SK-N-SH (cell line): Measurements from ENCODE around the gene PGM5. TPM values are rescaled to one million over a fixed set of nuclear protein-coding genes. Genes with fewer than 3 reads are reported as not detected.
"Not testable (repeated sequence)": the region's sequence is repeated elsewhere in the genome, so short reads cannot be mapped to it uniquely, and the experiment has no call there.

Experiments used
- CTCF ChIA-PET: fragments of 300-600, 350-600 bp; formaldehyde crosslinking; extraction: SDS; loops from one replicate; lab custom pipeline; 2021; lab: Yijun Ruan, JAX
- POLR2A ChIA-PET: fragments of 350-600 bp; sonication (Branson Sonifier 250); formaldehyde crosslinking; extraction: SDS; loops from one replicate; lab custom pipeline; 2020; ENCODE audit warnings: antibody characterized with exemption, inconsistent platforms; lab: Yijun Ruan, JAX
- DNase-seq: peaks from one replicate; pipeline ENCODE4 v3.0.0; 2012
- H2AFZ ChIP-seq: fragments of 200-600 bp; sonication (generic); 2 replicates; pipeline ENCODE4 v1.8.1; 2016; ENCODE audit warnings: antibody characterized with exemption, mild to moderate bottlenecking, low read depth
- H3F3A ChIP-seq: fragments of 200-600 bp; sonication (generic); replicated peaks from 2 replicates; pipeline ENCODE3; 2016; ENCODE audit warnings: antibody characterized with exemption, mild to moderate bottlenecking; ENCODE audit not compliant: insufficient read depth
- H3K27ac ChIP-seq, 2 experiments: fragments of 200-500 bp in 1 of 2; fragments of 200-600 bp in 1 of 2; sonication (Bioruptor generic) in 1 of 2; sonication (generic), shearing (Covaris generic) in 1 of 2; 2 replicates each; pipeline versions ENCODE4 v1.5.1 to v1.6.1; 2014 to 2016; ENCODE audit warnings: low read depth in 2 of 2, inconsistent platforms in 1 of 2, low read length in 1 of 2, mild to moderate bottlenecking in 1 of 2, mixed read lengths in 1 of 2
- H3K27me3 ChIP-seq: fragments of 200-600 bp; sonication (generic), shearing (Covaris generic); 2 replicates; pipeline ENCODE4 v1.6.1; 2016; ENCODE audit warnings: mixed run types; ENCODE audit not compliant: insufficient read depth
- H3K36me3 ChIP-seq, 2 experiments: fragments of 200-500 bp in 1 of 2; fragments of 200-600 bp in 1 of 2; sonication (Bioruptor generic) in 1 of 2; sonication (generic) in 1 of 2; replicated peaks in 1 of 2; 2 replicates each; pipeline versions ENCODE3 to v1.5.1; 2014 to 2016; ENCODE audit warnings: low read length in 1 of 2, mild to moderate bottlenecking in 1 of 2; ENCODE audit not compliant: insufficient read depth in 2 of 2, control insufficient read depth in 1 of 2
- H3K4me1 ChIP-seq, 2 experiments: fragments of 200-500 bp in 1 of 2; fragments of 200-600 bp in 1 of 2; sonication (Bioruptor generic) in 1 of 2; sonication (generic), shearing (Covaris generic) in 1 of 2; 2 replicates each; pipeline versions ENCODE4 v1.5.1 to v1.6.1; 2014 to 2016; ENCODE audit warnings: low read depth in 1 of 2, low read length in 1 of 2, mixed run types in 1 of 2; ENCODE audit not compliant: insufficient read depth in 2 of 2, control insufficient read depth in 1 of 2
- H3K4me2 ChIP-seq: fragments of 200-600 bp; sonication (generic), shearing (Covaris generic); 2 replicates; pipeline ENCODE4 v1.6.1; 2017; ENCODE audit warnings: mixed run types
- H3K4me3 ChIP-seq, 2 experiments: fragments of 200-500 bp in 1 of 2; fragments of 200-600 bp in 1 of 2; sonication (Bioruptor generic) in 1 of 2; sonication (generic), shearing (Covaris generic) in 1 of 2; 2 replicates each; pipeline versions ENCODE4 v1.5.1 to v1.8.1; 2014 to 2016; ENCODE audit warnings: low read depth in 2 of 2, inconsistent platforms in 1 of 2, low read length in 1 of 2, mild to moderate bottlenecking in 1 of 2, mixed read lengths in 1 of 2, moderate library complexity in 1 of 2
- H3K79me2 ChIP-seq: fragments of 200-600 bp; sonication (generic); 2 replicates; pipeline ENCODE4 v1.8.1; 2017; ENCODE audit warnings: mild to moderate bottlenecking; ENCODE audit not compliant: insufficient read depth
- H3K9ac ChIP-seq: fragments of 200-600 bp; sonication (generic); 2 replicates; pipeline ENCODE4 v1.6.1; 2017; ENCODE audit warnings: mixed run types
- H3K9me2 ChIP-seq: fragments of 200-600 bp; sonication (generic); 2 replicates; pipeline ENCODE4 v1.6.1; 2017; ENCODE audit warnings: mixed run types
- H3K9me3 ChIP-seq: fragments of 200-600 bp; sonication (generic); 2 replicates; pipeline ENCODE4 v1.6.1; 2017; ENCODE audit warnings: mixed run types, mild to moderate bottlenecking, moderate library complexity
- H4K20me1 ChIP-seq: fragments of 200-600 bp; sonication (generic); 2 replicates; pipeline ENCODE4 v1.6.1; 2017; ENCODE audit warnings: mild to moderate bottlenecking, mixed run types; ENCODE audit not compliant: insufficient read depth
- CTCF ChIP-seq: fragments of 200-600 bp; sonication (generic); IDR thresholded peaks from 2 replicates; pipeline ENCODE4 v1.6.1; 2017; ENCODE audit warnings: antibody characterized with exemption, mild to moderate bottlenecking, moderate library complexity
- WGBS: methylation state at CpG from one replicate; pipeline ENCODE4 v1.1.6; 2017; ENCODE audit warnings: low lambda C conversion rate; 5-methylcytosine and 5-hydroxymethylcytosine counted together
- polyA plus RNA-seq, 3 experiments: library from polyadenylated mRNA; depleted of rRNA; stranded (reverse); fragments of >200 nt; gene quantifications; 2 replicates each; pipeline ENCODE4 v1.2.3, GENCODE V29; 2012

The PGM5 gene
- polyA plus RNA-seq, 1 of the 3 experiments (the other 2 are of a cell fraction): not detected

GRCh38 chr9:68338000-68338399 lies 18.4 kb upstream of the PGM5 start:
- H3K36me3 ChIP-seq, DNase-seq, H3K9me2 ChIP-seq, H3K4me1 ChIP-seq, H3K9me3 ChIP-seq, CTCF ChIA-PET, H4K20me1 ChIP-seq, POLR2A ChIA-PET, H3K27ac ChIP-seq, H3K79me2 ChIP-seq, H3K4me2 ChIP-seq, H3F3A ChIP-seq, H2AFZ ChIP-seq, H3K4me3 ChIP-seq, H3K9ac ChIP-seq, H3K27me3 ChIP-seq: not testable (repeated sequence)
- 11% methylated on average over 7 of the region's 7 CpGs for WGBS

- CTCF ChIA-PET: not testable (repeated sequence)
Measured at GRCh38 chr9:68342265-68343025, 14.0 kb upstream of the PGM5 start.

GRCh38 chr9:68343242-68343641 lies 13.2 kb upstream of the PGM5 start:
- H2AFZ ChIP-seq, H3K27me3 ChIP-seq, H3F3A ChIP-seq, H3K9me2 ChIP-seq, H3K36me3 ChIP-seq, H4K20me1 ChIP-seq, CTCF ChIA-PET, H3K79me2 ChIP-seq, H3K4me2 ChIP-seq, H3K27ac ChIP-seq, DNase-seq, H3K9me3 ChIP-seq, H3K4me3 ChIP-seq, H3K9ac ChIP-seq, H3K4me1 ChIP-seq, POLR2A ChIA-PET: not testable (repeated sequence)
- WGBS: 28% methylated on average over 4 of the region's 4 CpGs

More at GRCh38 chr9:68342265-68343025, 14.0 kb upstream of the PGM5 start:
- H3K36me3 ChIP-seq, H3K9me2 ChIP-seq, H3K79me2 ChIP-seq, POLR2A ChIA-PET, H3K27ac ChIP-seq, DNase-seq, H4K20me1 ChIP-seq, H3F3A ChIP-seq, H3K4me1 ChIP-seq, H3K9me3 ChIP-seq, H2AFZ ChIP-seq, H3K9ac ChIP-seq, H3K4me2 ChIP-seq, H3K27me3 ChIP-seq, H3K4me3 ChIP-seq: not testable (repeated sequence)
- 0 out of 2 replicates have a peak, but pooled peaks have one; percentile 30 for TF ChIP-seq CTCF
- 8% methylated on average over 5 of the region's 10 CpGs for WGBS

GRCh38 chr9:68343992-68344391 lies 12.4 kb upstream of the PGM5 start:
- H3K9me2 ChIP-seq, H3F3A ChIP-seq, DNase-seq, H3K4me3 ChIP-seq, H3K9me3 ChIP-seq, H3K27me3 ChIP-seq, H4K20me1 ChIP-seq, CTCF ChIA-PET, H2AFZ ChIP-seq, POLR2A ChIA-PET, H3K9ac ChIP-seq, H3K79me2 ChIP-seq, H3K4me2 ChIP-seq, H3K4me1 ChIP-seq, H3K36me3 ChIP-seq, H3K27ac ChIP-seq: not testable (repeated sequence)
- whole genome bisulfite sequencing: 6% methylated on average over 3 of the region's 4 CpGs

GRCh38 chr9:68351689-68352088 lies 4.7 kb upstream of the PGM5 start:
- not testable (repeated sequence) for H3K4me1 ChIP-seq

GRCh38 chr9:68355993-68356379 lies 425 bp upstream of the PGM5 start:
- H3K9ac ChIP-seq, H3K4me1 ChIP-seq, H3K9me3 ChIP-seq, H3K9me2 ChIP-seq, DNase-seq, H3K27ac ChIP-seq, CTCF ChIA-PET, H3K27me3 ChIP-seq, POLR2A ChIA-PET, H3K36me3 ChIP-seq, H3K79me2 ChIP-seq, H3K4me2 ChIP-seq, H2AFZ ChIP-seq, H4K20me1 ChIP-seq, H3F3A ChIP-seq, H3K4me3 ChIP-seq: not testable (repeated sequence)
- WGBS: 4% methylated on average over 5 of the region's 5 CpGs

More at GRCh38 chr9:68351689-68352088, 4.7 kb upstream of the PGM5 start:
- H3K9me2 ChIP-seq, H3K27me3 ChIP-seq, H4K20me1 ChIP-seq, H3K9me3 ChIP-seq, H3K9ac ChIP-seq, H3K4me2 ChIP-seq, H3K4me3 ChIP-seq, H3F3A ChIP-seq, POLR2A ChIA-PET, CTCF ChIA-PET, H3K36me3 ChIP-seq, DNase-seq, H2AFZ ChIP-seq, H3K27ac ChIP-seq, H3K79me2 ChIP-seq: not testable (repeated sequence)
- WGBS: 7% methylated on average over 4 of the region's 4 CpGs
